IPS-NIHi7 (cell line): Measurements from ENCODE around the gene DEPDC5.
"Not testable (repeated sequence)": the region's sequence is repeated elsewhere in the genome, so short reads cannot be mapped to it uniquely, and the experiment has no call there.

ENCODE experiments used
- DNase-seq: peaks from one replicate; pipeline ENCODE4 v3.0.0; 2012; ENCODE audit warnings: mixed read lengths; ENCODE audit errors: extremely low spot score

The DEPDC5 gene

DNA sequence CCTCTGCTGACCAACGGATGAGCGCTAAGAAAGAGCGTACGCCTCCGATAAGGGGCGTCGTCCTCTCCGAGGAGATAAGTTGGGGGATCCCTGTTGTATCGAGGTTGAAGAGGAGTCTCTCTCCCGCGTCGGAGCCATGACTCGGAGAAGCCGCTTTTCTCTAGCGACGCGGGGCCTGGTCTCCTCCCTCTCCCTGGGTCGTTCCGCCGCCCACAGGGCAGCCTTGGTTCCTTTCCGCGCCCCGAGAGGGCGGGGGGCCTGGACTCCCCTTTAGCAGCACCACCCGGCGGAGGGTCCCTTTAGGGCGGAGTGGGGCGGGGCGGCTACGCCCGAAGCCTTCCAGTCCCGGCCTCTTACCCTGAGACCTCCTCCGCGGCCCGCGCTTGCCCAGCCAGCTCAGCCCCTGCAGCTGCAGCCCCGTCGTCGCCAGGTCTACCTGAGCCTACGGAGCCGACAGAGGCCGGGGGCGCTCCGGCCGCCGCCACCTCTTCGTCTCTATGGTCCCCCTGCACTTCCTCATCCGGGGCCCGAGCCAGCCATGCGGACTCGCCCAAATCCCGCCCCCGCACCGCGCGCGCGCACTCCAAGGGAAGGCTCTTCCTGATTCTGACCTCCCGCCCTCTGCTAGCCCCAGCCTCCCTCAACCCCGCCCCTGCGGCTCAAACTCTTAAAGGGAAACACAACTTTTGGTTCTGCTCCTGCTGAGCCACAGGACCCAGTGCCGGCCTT, 4.0 kb upstream of the DEPDC5 start, which contains the start of gene PRR14L:
Gene PRR14L (minus strand): TSS at position 497 of the 729 bp plus-strand sequence. CDS start 11,272 bp downstream, outside the sequence.
- DNase-seq, result peak; percentile 94

DNA sequence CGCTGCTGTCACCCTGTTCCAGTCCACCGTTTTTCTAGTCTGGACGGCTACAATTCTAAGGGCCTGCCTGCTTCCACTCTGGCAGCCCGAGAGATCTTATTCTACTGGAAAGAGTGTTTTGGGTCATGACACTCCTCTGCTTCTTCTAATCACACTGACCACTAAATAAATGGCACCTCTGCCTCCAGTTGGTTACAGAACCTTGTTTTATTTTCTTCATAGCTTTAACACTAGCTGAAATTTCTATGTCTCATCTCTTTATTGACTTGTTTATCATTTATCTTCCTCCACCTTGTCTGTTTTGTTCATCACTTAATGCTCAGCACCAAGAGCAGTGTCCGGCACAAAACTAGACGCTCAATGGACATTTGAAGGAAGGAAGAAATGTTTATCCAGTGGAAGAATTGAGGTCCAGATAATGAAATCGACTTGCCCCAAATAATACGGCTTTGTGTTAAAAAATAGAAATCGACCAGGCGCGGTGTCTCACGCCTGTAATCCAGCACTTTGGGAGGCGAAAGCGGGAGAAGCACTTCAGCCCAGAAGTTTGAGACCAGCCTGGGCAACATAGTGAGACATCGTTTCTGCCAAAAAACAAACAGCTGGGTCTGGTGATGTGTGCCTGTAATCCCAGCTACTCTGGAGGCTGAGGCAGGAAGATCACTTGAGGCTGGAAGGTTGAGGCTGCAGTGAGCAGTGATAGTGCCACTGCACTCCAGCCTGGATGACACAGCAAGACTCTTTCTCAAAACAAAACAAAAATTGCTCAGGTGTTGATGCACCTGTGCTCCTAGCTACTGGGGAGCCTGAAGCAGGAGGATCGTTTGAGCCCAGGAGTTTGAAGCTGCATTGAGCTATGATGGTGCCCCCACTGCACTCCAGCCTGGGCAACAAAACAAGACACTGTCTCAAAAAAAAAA, 3.2 kb upstream of the DEPDC5 start:
- no peak for DNase-seq

- DNase-seq, result no peak
Observed at GRCh38 chr22:31752096-31752847, 1.5 kb upstream of the DEPDC5 start.

GRCh38 chr22:31753005-31753633, 700 bp upstream of the DEPDC5 start:
- peak; percentile 77 for DNase-seq

DNA sequence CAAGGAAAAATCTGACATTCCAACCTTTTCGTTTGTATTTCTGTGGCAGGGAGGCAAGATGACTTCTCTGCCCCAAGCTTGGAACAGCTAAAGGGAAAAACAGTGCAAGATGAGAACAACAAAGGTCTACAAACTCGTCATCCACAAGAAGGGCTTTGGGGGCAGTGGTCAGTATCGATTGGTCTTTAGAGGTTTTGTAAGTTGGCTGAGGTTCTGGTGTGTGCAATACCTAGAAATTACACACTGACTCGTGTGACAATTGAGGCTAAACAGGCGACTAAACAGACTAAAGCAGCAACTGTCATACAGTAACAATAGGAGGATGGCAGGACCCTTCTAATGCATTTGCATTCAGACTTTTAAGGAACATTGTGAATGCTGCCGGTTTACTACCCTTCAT, 994 bp downstream of the DEPDC5 start:
- DNase-seq, result no peak

GRCh38 chr22:31757265-31757664, 3.4 kb downstream of the DEPDC5 start:
- no peak for DNase-seq

DNA sequence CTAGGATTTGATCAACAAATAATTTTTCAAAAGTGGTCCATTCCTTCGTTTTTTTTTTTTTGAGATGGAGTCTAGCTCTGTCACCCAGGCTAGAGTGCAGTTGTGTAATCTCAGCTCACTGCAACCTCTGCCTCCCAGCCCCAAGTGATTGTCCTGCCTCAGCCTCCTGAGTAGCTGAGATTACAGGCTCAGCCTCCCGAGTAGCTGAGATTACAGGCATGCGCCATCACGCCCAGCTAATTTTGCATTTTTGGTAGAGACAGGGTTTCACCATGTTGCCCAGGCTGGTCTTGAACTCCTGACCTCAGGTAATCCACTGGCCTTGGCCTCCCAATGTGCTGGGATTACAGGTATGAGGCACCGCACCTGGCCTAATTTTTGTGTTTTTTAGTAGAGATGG, 5.0 kb downstream of the DEPDC5 start:
- DNase-seq, result not testable (repeated sequence)

GRCh38 chr22:31764785-31765184, 11.0 kb downstream of the DEPDC5 start:
- DNase-seq, result no peak

GRCh38 chr22:31768422-31769059, 14.7 kb downstream of the DEPDC5 start:
- no peak for DNase-seq

- DNase-seq, result no peak
Observed at GRCh38 chr22:31773416-31773815, 19.6 kb downstream of the DEPDC5 start.

DNA sequence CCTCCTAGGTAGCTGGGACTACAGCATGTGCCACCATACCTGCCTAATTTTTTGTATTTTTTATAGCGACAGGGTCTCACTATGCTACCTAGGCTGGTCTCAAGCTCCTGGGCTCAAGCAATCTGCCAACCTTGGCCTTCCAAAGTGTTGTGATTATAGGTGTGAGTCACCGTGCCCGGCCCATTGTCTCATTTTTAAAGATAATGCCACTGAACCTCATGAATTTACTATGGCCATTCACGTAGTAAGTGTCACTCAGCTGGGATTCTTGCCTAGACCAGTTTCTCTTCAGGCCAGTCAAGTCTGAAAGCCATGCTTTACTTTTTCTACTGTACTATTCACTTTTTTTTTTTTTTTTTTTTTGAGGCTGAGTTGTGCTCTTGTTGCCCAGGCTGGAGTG, 22.4 kb downstream of the DEPDC5 start:
- no peak for DNase-seq

GRCh38 chr22:31789803-31790202, 36.0 kb downstream of the DEPDC5 start:
- DNase-seq, result no peak

- DNase-seq, result no peak
Observed at GRCh38 chr22:31790240-31790639, 36.4 kb downstream of the DEPDC5 start.

DNA sequence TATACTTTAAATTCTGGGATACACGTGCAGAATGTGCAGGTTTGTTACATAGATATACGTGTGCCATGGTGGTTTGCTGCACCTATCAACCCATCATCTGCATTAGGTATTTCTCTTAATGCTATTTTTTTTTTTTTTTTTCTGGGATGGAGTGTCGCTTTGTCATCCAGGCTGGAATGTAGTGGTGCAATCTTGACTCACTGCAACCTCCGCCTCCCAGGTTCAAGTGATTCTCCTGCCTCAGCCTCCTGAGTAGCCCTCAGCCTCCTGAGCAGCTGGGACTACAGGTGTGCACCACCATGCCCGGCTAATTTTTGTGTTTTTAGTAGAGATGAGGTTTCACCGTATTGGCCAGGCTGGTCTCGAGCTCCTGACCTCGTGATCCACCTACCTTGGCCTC, 45.5 kb downstream of the DEPDC5 start:
- not testable (repeated sequence) for DNase-seq

GRCh38 chr22:31800065-31800464, 46.2 kb downstream of the DEPDC5 start:
- no peak for DNase-seq

DNA sequence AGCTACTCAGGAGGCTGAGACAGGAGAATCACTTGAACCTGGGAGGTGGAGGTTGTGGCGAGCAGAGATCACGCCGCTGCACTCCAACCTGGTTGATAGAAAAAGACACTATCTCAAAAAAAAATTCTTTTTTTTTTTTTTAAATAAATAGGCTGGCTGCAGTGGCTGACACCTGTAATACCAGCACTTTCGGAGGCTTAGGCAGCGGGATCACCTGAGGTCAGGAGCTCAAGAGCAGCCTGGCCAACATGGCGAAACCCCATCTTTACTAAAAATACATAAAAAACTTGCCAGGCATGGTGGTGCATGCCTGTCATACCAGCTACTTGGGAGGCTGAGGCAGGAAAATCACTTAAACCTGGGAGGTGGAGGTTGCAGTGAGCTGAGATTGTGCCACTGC, 47.0 kb downstream of the DEPDC5 start:
- DNase-seq, result not testable (repeated sequence)

DNA sequence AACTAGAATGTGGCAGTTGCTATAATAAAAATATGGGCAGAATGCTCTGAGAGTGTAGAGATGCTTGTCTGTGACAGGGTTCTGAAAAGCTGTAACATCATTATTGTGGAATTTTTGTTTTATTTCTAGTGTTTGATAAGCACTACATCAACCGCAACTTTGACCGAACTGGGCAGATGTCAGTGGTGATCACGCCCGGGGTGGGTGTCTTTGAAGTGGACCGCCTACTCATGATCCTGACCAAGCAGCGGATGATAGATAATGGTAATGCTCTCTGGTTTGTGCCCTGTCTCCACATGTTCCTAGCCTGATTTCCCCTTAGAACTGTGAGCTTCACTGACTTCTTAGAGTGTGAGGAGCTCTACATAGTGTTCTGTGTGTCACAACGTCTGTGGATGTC, 48.8 kb downstream of the DEPDC5 start:
- no peak for DNase-seq

DNA sequence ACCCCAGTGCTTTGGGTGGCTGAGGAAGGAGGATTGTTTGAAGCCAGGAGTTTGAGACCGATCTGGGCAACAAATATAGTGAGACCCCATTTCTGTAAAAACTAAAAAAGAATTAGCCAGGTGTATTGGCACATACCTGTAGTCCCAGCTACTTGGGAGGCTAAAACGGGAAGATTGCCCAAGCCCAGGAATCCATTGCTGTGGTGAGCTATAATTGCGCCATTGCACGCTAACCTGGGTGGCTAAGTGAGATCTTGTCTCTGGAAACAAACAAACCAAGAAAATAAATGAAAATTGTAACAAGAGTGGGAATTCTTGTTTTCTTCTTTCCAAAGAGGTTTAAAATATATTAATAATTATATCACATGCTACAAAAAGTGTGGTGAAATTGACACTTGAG, 52.9 kb downstream of the DEPDC5 start:
- no peak for DNase-seq

DNA sequence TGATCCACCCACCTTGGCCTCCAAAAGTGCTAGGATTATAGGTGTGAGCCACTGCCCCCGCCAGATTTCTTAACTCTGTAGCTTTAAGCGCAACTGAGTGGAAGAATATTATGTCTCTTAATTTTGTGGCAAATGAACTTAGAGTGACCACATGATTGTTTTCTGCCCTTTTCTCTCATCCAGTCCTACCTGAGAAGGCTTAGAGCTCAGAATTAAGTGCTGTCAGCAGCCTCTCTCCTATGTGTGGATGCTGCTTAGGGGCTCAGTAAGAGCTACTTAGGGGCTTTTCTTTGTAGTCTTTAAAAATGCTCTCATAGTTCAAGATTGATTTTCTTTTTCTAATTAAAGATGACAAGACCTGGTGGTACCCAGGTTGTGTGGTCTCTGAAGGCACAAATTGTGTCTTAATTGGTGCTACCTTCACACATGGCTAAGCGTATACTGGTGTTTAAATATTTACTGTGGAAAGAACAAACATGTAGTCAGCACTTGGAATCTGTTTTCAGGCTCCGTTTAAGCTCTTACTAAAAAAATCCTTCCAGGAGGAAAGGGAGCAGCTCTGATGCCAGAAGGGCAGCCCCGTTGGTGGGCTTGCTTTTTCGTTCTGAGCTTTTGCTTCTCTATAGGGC, 59.3 kb downstream of the DEPDC5 start:
- no peak for DNase-seq

GRCh38 chr22:31813898-31814297, 60.1 kb downstream of the DEPDC5 start:
- not testable (repeated sequence) for DNase-seq

DNA sequence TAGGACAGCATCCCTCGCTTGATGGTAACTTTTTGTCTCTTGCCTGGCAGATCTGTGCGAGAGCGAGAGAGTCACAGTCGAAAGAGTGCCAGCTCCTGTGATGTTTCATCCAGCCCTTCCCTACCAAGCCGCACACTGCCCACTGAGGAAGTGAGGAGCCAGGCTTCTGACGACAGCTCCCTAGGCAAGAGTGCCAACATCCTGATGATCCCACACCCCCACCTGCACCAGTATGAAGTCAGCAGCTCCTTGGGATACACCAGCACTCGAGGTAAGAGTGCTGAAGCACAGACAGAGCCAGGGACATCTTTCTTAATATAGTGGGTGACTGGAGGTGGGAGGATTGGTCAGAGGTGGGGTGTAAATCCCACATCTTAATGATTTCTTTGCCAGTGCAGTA, 61.1 kb downstream of the DEPDC5 start:
- DNase-seq, result no peak
